ENCODE data around the gene DUSP8.

Gene DUSP8

DNA sequence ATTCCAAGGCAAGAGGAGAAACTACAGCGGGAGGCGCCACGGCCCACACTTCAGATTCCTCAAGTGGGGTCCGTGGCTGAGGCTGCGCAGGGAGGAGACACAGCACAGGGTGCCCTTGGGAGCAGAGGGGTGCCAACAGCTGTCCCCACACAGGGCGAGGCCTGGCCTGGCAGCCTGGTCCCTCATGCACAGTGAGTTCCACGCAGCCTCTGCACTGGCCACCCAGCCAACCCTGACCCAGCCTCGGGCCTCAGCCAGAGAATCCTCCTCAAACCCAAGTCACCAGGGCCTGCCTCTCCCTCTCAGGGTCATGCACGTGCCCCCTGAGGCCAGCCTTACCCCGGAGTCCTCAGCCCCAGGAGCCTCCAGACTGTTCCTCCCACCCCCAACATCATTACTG, 63.1 kb downstream of the DUSP8 start:
- H3K4me3 ChIP-seq (ENCODE audit: low read depth, low read length) = no peak overlapping the region
- DNase-seq (ENCODE audit: low read depth) = no peak
- TF ChIP-seq MYC (IDR thresholded peaks at IDR 0.05; ENCODE audit: low read depth, low read length) = no peak
- TF ChIP-seq, protein P1, sequence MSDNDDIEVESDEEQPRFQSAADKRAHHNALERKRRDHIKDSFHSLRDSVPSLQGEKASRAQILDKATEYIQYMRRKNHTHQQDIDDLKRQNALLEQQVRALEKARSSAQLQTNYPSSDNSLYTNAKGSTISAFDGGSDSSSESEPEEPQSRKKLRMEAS (IDR thresholded peaks at IDR 0.05; ENCODE audit: low read depth, low read length) = no peak
- no peak for TF ChIP-seq POLR2A (IDR thresholded peaks at IDR 0.05; ENCODE audit: extremely low read depth, insufficient read length)
- TF ChIP-seq, protein P2, sequence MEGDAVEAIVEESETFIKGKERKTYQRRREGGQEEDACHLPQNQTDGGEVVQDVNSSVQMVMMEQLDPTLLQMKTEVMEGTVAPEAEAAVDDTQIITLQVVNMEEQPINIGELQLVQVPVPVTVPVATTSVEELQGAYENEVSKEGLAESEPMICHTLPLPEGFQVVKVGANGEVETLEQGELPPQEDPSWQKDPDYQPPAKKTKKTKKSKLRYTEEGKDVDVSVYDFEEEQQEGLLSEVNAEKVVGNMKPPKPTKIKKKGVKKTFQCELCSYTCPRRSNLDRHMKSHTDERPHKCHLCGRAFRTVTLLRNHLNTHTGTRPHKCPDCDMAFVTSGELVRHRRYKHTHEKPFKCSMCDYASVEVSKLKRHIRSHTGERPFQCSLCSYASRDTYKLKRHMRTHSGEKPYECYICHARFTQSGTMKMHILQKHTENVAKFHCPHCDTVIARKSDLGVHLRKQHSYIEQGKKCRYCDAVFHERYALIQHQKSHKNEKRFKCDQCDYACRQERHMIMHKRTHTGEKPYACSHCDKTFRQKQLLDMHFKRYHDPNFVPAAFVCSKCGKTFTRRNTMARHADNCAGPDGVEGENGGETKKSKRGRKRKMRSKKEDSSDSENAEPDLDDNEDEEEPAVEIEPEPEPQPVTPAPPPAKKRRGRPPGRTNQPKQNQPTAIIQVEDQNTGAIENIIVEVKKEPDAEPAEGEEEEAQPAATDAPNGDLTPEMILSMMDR (IDR thresholded peaks at IDR 0.05; ENCODE audit: low read depth, low read length) = no peak

DNA sequence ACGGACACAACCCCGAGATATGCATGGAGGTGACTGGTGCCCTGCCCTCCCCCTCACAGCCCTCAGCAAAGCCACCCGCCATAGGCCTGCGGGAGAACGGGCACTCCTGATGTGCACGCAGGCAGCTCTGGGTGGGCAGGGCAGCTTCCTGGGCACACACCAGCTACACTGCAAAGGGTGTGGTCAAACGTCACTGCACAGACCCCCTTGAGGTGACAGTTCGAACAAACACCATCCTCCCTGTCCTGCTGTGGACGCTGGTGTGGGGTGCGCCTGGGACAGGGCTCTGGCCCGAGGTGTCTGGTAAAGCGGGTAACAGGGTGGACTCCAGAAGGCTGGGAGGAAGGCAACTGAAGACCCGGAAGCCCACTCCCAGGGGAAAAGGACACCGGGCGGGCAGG, 63.6 kb downstream of the DUSP8 start:
- H3K4me3 ChIP-seq (ENCODE audit: low read depth, low read length) = no peak overlapping the region
- TF ChIP-seq, protein P2 (IDR thresholded peaks at IDR 0.05; ENCODE audit: low read depth, low read length) = no peak
- TF ChIP-seq POLR2A (IDR thresholded peaks at IDR 0.05; ENCODE audit: extremely low read depth, insufficient read length) (no peak), MYC (IDR thresholded peaks at IDR 0.05; ENCODE audit: low read depth, low read length) (no peak)
- TF ChIP-seq, protein P1 (IDR thresholded peaks at IDR 0.05; ENCODE audit: low read depth, low read length) = no peak
- no peak for DNase-seq (ENCODE audit: low read depth)

DNA sequence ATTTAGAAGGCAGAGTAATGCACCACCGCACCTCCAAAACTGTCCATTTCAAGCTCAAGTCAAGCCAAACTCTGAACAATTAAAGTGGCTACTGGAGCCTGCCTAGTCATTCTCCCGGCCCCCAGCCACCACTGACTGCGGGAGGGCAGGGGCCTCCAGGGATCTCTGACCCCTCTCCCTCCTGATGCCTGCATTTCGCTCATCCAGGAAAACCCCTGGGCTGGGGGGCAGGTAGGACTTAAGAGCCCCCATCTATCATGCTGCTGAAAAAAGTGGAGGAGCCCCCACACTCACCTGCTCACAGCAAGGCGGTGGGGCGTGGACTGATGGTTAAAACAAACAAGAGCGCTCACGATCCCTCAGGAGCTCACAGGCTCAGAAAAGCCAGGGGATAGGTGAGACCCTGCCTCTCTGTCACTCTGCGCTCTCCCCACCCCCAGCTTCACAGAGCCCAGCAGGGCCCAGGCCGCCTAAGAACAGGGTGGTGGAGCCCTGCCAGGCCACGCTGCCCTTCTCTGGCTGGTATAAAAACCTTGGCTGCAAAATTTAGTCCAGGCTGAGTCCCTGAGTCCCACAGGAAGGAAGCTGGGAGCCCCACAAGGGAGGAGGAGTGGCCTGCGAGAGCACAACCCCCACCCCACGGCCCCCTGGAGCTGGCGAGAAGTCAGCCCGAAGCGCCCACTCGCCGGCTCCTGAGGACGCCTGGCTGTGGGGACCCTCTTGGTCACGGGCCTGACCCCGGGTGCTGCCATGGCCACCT, 64.5 kb downstream of the DUSP8 start:
- H3K4me3 ChIP-seq (ENCODE audit: low read depth, low read length) = no peak overlapping the region
- DNase-seq (ENCODE audit: low read depth) = no peak
- TF ChIP-seq MYC (IDR thresholded peaks at IDR 0.05; ENCODE audit: low read depth, low read length) (no peak), POLR2A (IDR thresholded peaks at IDR 0.05; ENCODE audit: extremely low read depth, insufficient read length) (no peak)
- TF ChIP-seq, protein P1 (IDR thresholded peaks at IDR 0.05; ENCODE audit: low read depth, low read length) = no peak
- TF ChIP-seq, protein P2 (IDR thresholded peaks at IDR 0.05; ENCODE audit: low read depth, low read length) = no peak

DNA sequence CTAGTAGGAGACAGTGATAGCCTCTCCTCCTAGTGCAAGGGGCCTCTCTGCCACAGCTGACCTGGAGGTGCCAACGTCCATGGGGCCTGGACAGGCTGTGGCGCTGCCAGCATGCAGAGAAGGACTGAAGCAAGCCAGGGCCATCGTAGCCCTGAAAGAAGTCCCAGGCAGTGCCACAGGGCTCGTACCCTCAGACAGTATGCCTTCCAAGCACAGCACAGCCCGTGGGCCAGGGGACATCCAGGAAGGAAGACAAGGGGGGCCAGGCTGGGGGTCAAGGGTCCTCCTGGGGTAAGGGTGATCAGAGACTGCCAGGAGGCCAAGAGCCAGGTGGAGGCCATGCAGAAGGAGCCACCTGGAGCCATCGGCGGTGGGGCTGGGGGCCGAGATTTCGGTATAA, 65.1 kb downstream of the DUSP8 start:
- no peak for DNase-seq (ENCODE audit: low read depth)
- no peak overlapping the region for H3K4me3 ChIP-seq (ENCODE audit: low read depth, low read length)
- TF ChIP-seq POLR2A (IDR thresholded peaks at IDR 0.05; ENCODE audit: extremely low read depth, insufficient read length) (no peak), MYC (IDR thresholded peaks at IDR 0.05; ENCODE audit: low read depth, low read length) (no peak)
- TF ChIP-seq, protein P1 (IDR thresholded peaks at IDR 0.05; ENCODE audit: low read depth, low read length) = no peak
- TF ChIP-seq, protein P2 (IDR thresholded peaks at IDR 0.05; ENCODE audit: low read depth, low read length) = no peak

GRCh38 chr11:1505480-1505879, 66.6 kb downstream of the DUSP8 start:
- no peak for DNase-seq (ENCODE audit: low read depth)
- no peak overlapping the region for H3K4me3 ChIP-seq (ENCODE audit: low read depth, low read length)
- TF ChIP-seq, protein P1 (IDR thresholded peaks at IDR 0.05; ENCODE audit: low read depth, low read length) = no peak
- TF ChIP-seq, protein P2 (IDR thresholded peaks at IDR 0.05; ENCODE audit: low read depth, low read length) = peak; percentile 3

Measured in NB4 (cell line).